Thoracic aorta (tissue), 2 donors: ENCODE results near the gene COBLL1. TPM values are rescaled to one million over a fixed set of nuclear protein-coding genes. Genes with fewer than 3 reads are reported as not detected.

ENCODE experiments used
- ATAC-seq: fragments of 150-250 bp; one replicate; pipeline ENCODE4 v1.8.0; 2017; ENCODE audit warnings: low read depth; ENCODE audit not compliant: insufficient number of reproducible peaks, low FRiP score
- DNase-seq: peaks from one replicate; pipeline ENCODE4 v3.0.0-alpha.2; 2020; ENCODE audit warnings: low spot score
- H3K27ac ChIP-seq, 2 donors: fragments of 200-600 bp; sonication (generic); 1 replicate in 1 of 2; 2 replicates in 1 of 2; pipeline ENCODE4 v1.5.1; 2016; ENCODE audit warnings: mild to moderate bottlenecking in 2 of 2, moderate library complexity in 2 of 2
- H3K27me3 ChIP-seq: fragments of 200-600 bp; sonication (generic); replicated peaks from 2 replicates; pipeline ENCODE4 v1.6.0; 2016; ENCODE audit warnings: mild to moderate bottlenecking; ENCODE audit not compliant: insufficient read depth
- H3K36me3 ChIP-seq: fragments of 200-600 bp; sonication (generic); one replicate; pipeline ENCODE4 v1.5.1; 2016
- H3K4me1 ChIP-seq, 2 donors: fragments of 200-600 bp; sonication (generic); 1 replicate in 1 of 2; 2 replicates in 1 of 2; pipeline versions ENCODE4 v1.5.1 to v1.6.0; 2016; ENCODE audit warnings: low read depth in 2 of 2, mild to moderate bottlenecking in 1 of 2; ENCODE audit not compliant: control insufficient read depth in 1 of 2
- H3K4me3 ChIP-seq: fragments of 200-600 bp; sonication (generic); 2 replicates; pipeline ENCODE4 v1.5.1; 2016; ENCODE audit warnings: mild to moderate bottlenecking
- H3K9me3 ChIP-seq: fragments of 200-600 bp; sonication (generic); 2 replicates; pipeline ENCODE4 v1.5.1; 2016
- total RNA-seq, 2 donors: library from RNA; depleted of rRNA; stranded (reverse); fragments of >200 nt; gene quantifications; one replicate each; pipeline versions ENCODE4 v1.1.0 to v1.2.3, GENCODE V29; 2016
- TF ChIP-seq, protein P1 (sequence below): fragments of 200-600 bp; sonication (generic); IDR thresholded peaks from one replicate; pipeline ENCODE4 v1.5.1; 2019; ENCODE audit warnings: antibody characterized with exemption

Gene COBLL1
- total RNA-seq, 2 donors from 2014 or later = 62.0 to 64.6 TPM

DNA sequence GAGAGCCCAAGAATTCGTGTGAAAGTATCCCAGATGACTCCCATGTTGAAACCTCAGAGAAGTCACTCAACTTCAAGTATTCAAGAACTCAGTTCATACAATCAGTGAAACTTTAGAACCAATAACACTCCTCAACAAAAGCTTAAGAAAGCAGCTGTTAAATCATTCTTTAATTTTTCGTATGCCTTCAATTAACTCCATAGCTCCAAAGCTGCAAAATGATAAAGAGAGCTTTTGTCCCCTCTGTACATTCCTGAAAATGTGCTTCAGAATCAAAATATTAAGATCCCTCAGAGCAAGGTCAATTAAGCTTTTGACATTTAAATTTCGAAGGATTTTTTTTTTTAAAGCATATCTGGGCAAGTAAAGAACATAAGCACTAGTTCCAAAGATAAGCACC lies 4.7 kb downstream of the COBLL1 start:
- peaks cover 22 to 56% of the 10 kb centered on the region in 2 donors for H3K4me1 ChIP-seq
- no peaks in the 10 kb centered on the region for H3K36me3 ChIP-seq
- H3K4me3 ChIP-seq = peak overlapping the region; percentile 20
- DNase-seq = no peak
- H3K27ac ChIP-seq = peak overlapping the region; percentile 25 to 62
- TF ChIP-seq, protein P1, sequence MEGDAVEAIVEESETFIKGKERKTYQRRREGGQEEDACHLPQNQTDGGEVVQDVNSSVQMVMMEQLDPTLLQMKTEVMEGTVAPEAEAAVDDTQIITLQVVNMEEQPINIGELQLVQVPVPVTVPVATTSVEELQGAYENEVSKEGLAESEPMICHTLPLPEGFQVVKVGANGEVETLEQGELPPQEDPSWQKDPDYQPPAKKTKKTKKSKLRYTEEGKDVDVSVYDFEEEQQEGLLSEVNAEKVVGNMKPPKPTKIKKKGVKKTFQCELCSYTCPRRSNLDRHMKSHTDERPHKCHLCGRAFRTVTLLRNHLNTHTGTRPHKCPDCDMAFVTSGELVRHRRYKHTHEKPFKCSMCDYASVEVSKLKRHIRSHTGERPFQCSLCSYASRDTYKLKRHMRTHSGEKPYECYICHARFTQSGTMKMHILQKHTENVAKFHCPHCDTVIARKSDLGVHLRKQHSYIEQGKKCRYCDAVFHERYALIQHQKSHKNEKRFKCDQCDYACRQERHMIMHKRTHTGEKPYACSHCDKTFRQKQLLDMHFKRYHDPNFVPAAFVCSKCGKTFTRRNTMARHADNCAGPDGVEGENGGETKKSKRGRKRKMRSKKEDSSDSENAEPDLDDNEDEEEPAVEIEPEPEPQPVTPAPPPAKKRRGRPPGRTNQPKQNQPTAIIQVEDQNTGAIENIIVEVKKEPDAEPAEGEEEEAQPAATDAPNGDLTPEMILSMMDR = no peak
- H3K27me3 ChIP-seq = no peaks in the 10 kb centered on the region
- ATAC-seq = no peak
- no peaks in the 10 kb centered on the region for H3K9me3 ChIP-seq

DNA sequence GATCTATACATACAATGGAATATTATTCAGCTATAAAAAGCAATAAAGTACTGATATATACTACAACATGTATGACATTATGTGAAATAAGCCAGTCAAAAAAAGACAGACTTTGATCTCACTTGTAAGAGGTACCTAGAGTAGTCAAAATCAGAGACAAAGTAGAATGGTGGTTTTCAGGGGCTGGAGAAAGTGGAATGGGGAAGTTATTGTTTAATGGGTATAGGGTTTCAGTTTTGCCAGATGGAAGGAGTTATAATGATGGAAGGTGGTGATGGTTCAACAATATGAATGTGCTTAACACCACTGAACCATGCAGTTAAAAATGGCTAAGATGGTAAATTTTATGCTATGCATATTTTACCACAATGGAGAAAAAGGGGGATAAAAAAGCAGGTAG lies 6.3 kb downstream of the COBLL1 start:
- ATAC-seq = no peak
- TF ChIP-seq, protein P1 = no peak
- Histone ChIP-seq H3K27ac (no peak overlapping the region), H3K4me3 (no peak overlapping the region), H3K36me3 (no peaks in the 10 kb centered on the region), H3K4me1 (peaks cover 22 to 60% of the 10 kb centered on the region in 2 donors), H3K27me3 (no peaks in the 10 kb centered on the region), H3K9me3 (no peaks in the 10 kb centered on the region)
- no peak for DNase-seq

DNA sequence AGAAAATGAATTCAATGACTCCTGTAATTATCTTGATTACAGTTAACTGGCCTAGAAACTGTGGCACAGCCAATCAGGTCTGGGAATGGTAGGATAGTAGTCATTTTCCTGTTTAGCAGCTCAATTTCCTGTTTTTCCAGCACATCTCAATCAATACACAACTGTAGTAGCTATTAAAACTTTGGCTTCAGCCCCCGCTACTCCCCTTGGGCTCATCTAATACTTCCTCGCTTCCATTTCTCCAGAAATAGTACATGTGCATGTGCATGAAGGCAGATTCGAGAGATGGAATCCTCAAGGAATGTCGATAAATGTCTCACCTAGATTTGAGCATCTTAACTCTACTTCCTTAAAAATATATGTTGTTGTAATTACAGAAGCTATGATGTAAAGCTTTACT lies 9.7 kb downstream of the COBLL1 start:
- no peaks in the 10 kb centered on the region for H3K36me3 ChIP-seq
- H3K9me3 ChIP-seq = no peaks in the 10 kb centered on the region
- peaks cover 8 to 47% of the 10 kb centered on the region in 2 donors for H3K4me1 ChIP-seq
- DNase-seq (no peak), ATAC-seq (no peak)
- no peak overlapping the region for H3K27ac ChIP-seq
- H3K27me3 ChIP-seq = no peaks in the 10 kb centered on the region
- TF ChIP-seq, protein P1 = no peak
- H3K4me3 ChIP-seq = no peak overlapping the region

DNA sequence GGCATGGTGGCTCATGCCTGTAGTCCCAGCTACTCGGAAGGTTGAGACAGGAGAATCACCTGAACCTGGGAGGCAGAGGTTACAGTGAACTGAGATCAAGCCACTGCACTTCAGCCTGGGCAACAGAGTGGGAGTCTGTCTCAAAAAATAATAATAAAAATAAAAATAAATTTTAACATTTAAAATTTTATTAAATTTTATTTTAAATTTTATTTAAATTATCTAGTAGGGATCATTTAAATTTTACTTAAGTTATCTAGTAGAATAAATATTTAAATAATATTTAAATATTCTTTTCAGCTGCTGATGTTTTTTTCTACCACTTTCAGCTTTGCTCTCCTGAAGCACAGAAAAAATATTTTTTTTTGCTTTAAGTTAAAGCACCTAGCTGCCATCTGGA lies 10.4 kb downstream of the COBLL1 start:
- Histone ChIP-seq H3K4me3 (no peak overlapping the region), H3K27ac (no peak overlapping the region), H3K36me3 (no peaks in the 10 kb centered on the region), H3K27me3 (no peaks in the 10 kb centered on the region), H3K9me3 (no peaks in the 10 kb centered on the region), H3K4me1 (peaks cover 8 to 47% of the 10 kb centered on the region in 2 donors)
- TF ChIP-seq, protein P1 = no peak
- no peak for DNase-seq
- no peak for ATAC-seq

DNA sequence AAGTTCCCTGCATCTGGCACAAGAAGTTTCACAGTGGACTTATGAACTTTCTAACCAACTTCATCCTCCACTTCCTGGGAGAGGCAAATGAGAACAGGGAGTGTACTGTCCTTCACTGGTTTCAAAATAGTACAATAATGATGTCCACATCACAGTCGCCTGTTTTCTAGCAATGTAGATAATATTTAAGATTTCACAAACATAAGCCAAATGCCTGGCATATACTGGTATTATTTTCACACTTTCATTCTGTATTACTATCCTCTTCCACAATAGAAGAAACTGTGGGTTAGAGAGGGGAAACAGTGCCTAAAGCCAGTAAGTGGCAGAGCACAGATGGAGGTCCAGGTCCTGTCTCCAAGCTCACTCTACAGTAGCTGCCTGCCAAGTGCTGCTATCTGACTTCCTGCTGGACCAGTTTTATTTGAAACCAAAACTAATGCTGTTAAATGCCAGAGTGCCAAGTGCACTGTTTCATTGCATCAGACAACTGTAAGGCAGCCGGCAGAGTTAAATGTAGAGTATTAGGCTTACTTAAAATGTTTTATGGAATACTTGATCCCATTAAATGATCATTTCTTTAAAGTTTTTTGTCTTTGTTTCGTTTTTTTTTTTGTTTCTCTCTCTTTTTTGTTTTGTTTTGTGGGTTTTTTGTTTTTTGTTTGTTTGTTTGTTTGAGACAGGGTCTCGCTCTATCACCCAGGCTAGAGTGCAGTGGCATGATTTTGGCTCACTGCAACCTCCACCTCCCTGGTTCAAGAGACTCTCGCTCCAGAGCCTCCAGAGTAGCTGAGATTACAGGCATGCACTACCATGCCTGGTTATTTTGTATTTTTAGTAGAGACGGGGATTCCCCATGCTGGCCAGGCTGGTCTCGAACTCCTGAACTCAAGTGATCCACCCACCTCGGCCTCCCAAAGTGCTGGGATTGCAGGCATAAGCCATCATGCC lies 15.1 kb downstream of the COBLL1 start:
- TF ChIP-seq, protein P1 = no peak
- Histone ChIP-seq H3K27ac (peak overlapping the region; percentile 44 to 62), H3K4me1 (peaks cover 3 to 24% of the 10 kb centered on the region in 2 donors), H3K27me3 (no peaks in the 10 kb centered on the region), H3K4me3 (peak overlapping the region; percentile 34), H3K36me3 (no peaks in the 10 kb centered on the region), H3K9me3 (no peaks in the 10 kb centered on the region)
- ATAC-seq = peak; percentile 83
- DNase-seq = peak; percentile 25
